ENCODE data around the gene CAMTA2.

The CAMTA2 gene

DNA sequence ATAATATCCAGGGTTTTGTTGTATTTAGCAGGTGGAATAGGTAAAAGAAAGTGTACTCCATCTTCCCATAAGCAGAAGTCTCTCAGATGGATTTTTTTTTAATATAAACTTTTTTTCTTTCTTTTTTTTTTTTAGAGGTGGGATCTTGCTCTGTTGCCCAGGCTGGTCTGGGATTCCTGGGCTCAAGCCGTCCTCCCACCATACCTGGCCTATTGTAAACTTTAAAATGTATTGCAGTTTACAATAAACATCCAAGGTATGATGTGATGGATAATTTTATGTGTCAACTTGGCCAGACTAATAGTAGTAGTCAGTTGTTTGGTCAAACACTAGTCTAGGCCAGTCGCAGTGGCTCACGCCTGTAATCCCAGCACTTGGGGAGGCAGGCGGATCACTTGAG is 66.2 kb downstream of the CAMTA2 start:
- no peak for DNase-seq

DNA sequence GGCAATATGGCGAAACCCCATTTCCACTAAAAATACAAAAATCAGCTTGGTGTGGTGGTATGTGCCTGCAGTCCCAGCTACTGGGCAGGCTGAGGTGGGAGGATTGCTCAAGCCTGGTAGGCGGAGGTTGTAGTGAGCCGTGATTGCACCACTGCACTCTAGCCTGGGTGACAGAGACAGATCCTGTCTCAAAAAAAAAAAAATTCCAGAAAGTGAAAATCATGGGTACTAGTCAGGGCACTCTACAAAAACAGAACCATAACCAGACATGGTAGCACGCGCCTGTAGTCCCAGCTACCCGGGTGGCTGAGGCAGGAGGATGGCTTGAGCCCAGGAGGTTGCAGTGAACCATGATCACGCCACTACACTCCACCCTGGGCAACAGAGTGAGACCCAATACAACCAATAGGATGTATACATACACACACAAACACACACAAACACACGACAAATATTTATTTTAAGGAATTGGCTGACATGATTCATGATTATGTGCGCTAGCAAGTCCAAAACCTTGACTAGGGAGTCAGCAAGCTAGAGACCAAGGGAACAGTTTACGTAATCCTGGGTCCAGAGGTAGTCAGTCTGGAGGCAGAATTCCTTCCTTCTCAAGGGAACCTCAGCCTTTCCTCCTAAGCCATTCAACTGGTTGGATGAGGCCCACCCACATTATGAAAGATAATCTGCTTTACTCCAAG is 67.0 kb downstream of the CAMTA2 start:
- peak; percentile 28 for DNase-seq

DNA sequence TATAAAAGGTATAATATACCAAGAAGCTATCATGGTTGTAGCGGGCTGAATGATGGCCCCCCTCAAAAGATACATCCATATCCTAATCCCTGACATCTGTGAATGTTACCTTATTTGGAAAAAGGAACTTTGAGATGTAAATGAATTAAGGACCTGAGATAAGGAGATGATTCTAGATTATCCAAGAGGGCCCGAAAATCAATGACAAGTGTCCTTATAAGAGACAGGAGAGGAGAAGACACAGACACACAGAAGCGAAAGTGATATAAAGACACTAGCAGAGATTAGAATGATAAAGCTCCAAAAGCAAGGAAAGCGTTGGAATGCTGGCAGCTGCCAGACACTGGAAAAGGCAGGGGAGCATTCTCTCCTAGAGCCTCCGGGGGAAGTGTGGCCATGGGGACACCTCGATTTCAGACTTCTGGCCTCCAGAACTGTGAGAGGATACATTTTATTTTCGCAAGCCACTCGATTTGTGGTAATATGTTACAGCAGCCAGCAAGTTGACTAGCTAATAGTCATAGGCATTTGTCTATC is 67.9 kb downstream of the CAMTA2 start:
- DNase-seq: no peak
